Cardiac fibroblast (primary cell): ENCODE data around the gene DAZ3.
"Not testable (repeated sequence)": the region's sequence is repeated elsewhere in the genome, so short reads cannot be mapped to it uniquely, and the experiment has no call there.

Experiments
- DNase-seq, 2 donors: peaks; one replicate each; pipeline versions ENCODE4 v3.0.0 to v3.0.0-alpha.2; 2010; ENCODE audit warnings: low read depth in 2 of 2
- H3K4me3 ChIP-seq, 2 donors: replicated peaks in 1 of 2; 1 replicate in 1 of 2; 2 replicates in 1 of 2; pipeline ENCODE4 v1.5.1; 2011; ENCODE audit warnings: low read depth in 2 of 2, low read length in 2 of 2, mild to moderate bottlenecking in 2 of 2, moderate library complexity in 1 of 2

DAZ3 gene, protein sequence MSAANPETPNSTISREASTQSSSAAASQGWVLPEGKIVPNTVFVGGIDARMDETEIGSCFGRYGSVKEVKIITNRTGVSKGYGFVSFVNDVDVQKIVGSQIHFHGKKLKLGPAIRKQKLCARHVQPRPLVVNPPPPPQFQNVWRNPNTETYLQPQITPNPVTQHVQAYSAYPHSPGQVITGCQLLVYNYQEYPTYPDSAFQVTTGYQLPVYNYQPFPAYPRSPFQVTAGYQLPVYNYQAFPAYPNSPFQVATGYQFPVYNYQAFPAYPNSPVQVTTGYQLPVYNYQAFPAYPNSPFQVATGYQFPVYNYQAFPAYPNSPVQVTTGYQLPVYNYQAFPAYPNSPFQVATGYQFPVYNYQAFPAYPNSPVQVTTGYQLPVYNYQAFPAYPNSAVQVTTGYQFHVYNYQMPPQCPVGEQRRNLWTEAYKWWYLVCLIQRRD

DNA sequence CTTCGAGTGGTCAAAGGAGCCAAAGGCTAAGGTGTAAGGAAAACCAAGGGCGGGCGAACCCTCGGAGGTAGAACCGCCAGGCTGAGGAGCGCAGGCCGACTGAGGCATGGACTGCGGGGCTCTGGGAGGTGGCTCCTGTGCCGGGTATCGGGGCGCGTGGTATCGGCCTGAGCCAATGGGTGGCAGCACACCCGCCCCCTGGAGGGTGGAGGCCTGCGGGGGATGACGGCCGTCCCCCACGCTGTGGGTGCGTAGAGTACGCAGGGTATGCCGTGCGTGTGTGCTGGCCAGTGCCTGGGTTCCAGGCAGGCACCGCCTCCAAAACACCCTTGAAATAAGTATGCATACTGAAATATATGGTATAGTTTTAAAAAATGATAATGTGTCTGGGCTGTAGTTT is at the start of gene DAZ3:
Gene DAZ3 (minus strand): TSS at position 101 of the 400 bp plus-strand sequence. CDS start 208 bp downstream, outside the sequence.
- H3K4me3 ChIP-seq, DNase-seq: not testable (repeated sequence)

GRCh38 chrY:24833619-24834018 is 20.4 kb upstream of the DAZ3 start, which contains the start of gene DAZ4:
Gene DAZ4 (plus strand): TSS chrY:24833919. CDS start chrY:24834127, 208 bp downstream.
- not testable (repeated sequence) for DNase-seq, H3K4me3 ChIP-seq

GRCh38 chrY:24825069-24825468 is 11.9 kb upstream of the DAZ3 start:
- DNase-seq, H3K4me3 ChIP-seq: not testable (repeated sequence)

DNA sequence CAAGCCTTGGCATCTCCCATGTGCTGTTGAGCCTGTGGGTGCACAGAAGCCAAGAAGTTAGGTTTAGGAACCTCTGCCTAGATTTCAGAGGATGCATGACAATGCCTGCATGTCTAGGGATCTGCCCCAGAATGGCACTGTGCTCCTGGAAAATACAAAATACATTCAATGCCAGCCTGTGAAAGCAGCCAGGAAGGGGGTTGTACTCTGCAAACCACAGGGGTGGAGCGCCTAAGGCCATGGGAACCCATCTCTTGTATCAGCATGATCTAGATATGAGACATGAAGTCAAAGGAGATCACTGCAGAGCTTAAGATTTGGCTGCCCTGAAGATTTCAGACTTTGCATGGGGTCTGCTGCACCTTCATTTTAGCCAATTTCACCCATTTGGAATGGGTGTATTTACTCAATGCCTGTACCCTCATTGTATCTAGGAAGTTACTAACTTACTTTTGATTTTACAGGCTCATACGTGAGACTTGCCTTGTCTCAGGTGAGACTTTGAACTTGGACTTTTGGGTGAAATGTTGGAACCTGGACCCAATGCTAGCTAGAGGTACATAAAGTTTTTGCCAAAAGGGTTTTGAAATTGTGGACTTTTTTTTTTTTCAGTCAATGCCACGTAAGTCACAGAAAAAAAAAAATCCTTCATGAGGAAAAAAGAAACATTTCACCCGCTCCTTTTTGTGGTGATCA is 11.1 kb upstream of the DAZ3 start:
- H3K4me3 ChIP-seq, DNase-seq: not testable (repeated sequence)

- DNase-seq, H3K4me3 ChIP-seq: not testable (repeated sequence)
Measured at GRCh38 chrY:24821836-24822235, 8.6 kb upstream of the DAZ3 start.
